HG02623 (cell line): ENCODE results near the gene EPHA6.
"Not testable (repeated sequence)": the region's sequence is repeated elsewhere in the genome, so short reads cannot be mapped to it uniquely, and the experiment has no call there.

Source experiments
- ATAC-seq: cut with Tn5 transposase; IDR thresholded peaks from one replicate; pipeline ENCODE4 v1.9.1; 2021; ENCODE audit warnings: moderate library complexity; ENCODE audit not compliant: unreplicated experiment

Gene EPHA6

GRCh38 chr3:96900566-96900965, 86.2 kb downstream of the EPHA6 start:
- ATAC-seq: no peak

- ATAC-seq: no peak
Measured at GRCh38 chr3:96915445-96915844, 101.1 kb downstream of the EPHA6 start.

- no peak for ATAC-seq
Measured at GRCh38 chr3:96931119-96931862, 116.9 kb downstream of the EPHA6 start.

GRCh38 chr3:96942131-96942530, 127.7 kb downstream of the EPHA6 start:
- not testable (repeated sequence) for ATAC-seq

GRCh38 chr3:96958856-96959255, 144.5 kb downstream of the EPHA6 start:
- no peak for ATAC-seq

GRCh38 chr3:96959474-96959873, 145.1 kb downstream of the EPHA6 start:
- no peak for ATAC-seq

- no peak for ATAC-seq
Measured at GRCh38 chr3:96959901-96960641, 145.7 kb downstream of the EPHA6 start.

- no peak for ATAC-seq
Measured at GRCh38 chr3:96960661-96961330, 146.4 kb downstream of the EPHA6 start.

GRCh38 chr3:96961576-96961975, 147.2 kb downstream of the EPHA6 start:
- no peak for ATAC-seq

GRCh38 chr3:96966181-96966929, 152.0 kb downstream of the EPHA6 start:
- ATAC-seq: no peak

- no peak for ATAC-seq
Measured at GRCh38 chr3:96970211-96970610, 155.8 kb downstream of the EPHA6 start.

- ATAC-seq: no peak
Measured at GRCh38 chr3:96977671-96978070, 163.3 kb downstream of the EPHA6 start.

- ATAC-seq: not testable (repeated sequence)
Measured at GRCh38 chr3:96983716-96984115, 169.3 kb downstream of the EPHA6 start.

GRCh38 chr3:96986241-96986640, 171.8 kb downstream of the EPHA6 start:
- no peak for ATAC-seq

- ATAC-seq: no peak
Measured at GRCh38 chr3:96991231-96991630, 176.8 kb downstream of the EPHA6 start.

GRCh38 chr3:96991800-96992365, 177.5 kb downstream of the EPHA6 start:
- no peak for ATAC-seq

- no peak for ATAC-seq
Measured at GRCh38 chr3:96994988-96995387, 180.6 kb downstream of the EPHA6 start.

GRCh38 chr3:96996009-96996408, 181.6 kb downstream of the EPHA6 start:
- no peak for ATAC-seq

- no peak for ATAC-seq
Measured at GRCh38 chr3:97001611-97002010, 187.2 kb downstream of the EPHA6 start.

GRCh38 chr3:97009427-97010019, 195.1 kb downstream of the EPHA6 start:
- ATAC-seq: no peak
